Hematopoietic multipotent progenitor cell treated with erythropoietin and hydrocortisone succinate and interleukin-3 and kit ligand, for 15 days (in vitro differentiated cells): ENCODE measurements around the gene ARMC7.
"Not testable (repeated sequence)": the region's sequence is repeated elsewhere in the genome, so short reads cannot be mapped to it uniquely, and the experiment has no call there.

Experiments used
- DNase-seq: peaks from one replicate; pipeline ENCODE4 v3.0.0-alpha.2; 2015; ENCODE audit warnings: low spot score

Gene ARMC7

GRCh38 chr17:75130059-75130631 is 20.4 kb downstream of the ARMC7 start:
- no peak for DNase-seq

GRCh38 chr17:75130632-75131277 is 21.0 kb downstream of the ARMC7 start:
- peak; percentile 66 for DNase-seq

GRCh38 chr17:75131278-75132017 is 21.7 kb downstream of the ARMC7 start, which contains the start of gene NT5C:
NT5C (minus strand) TSS chr17:75131742; CDS start chr17:75131707, 35 bp downstream.
- DNase-seq, result peak; percentile 77

GRCh38 chr17:75132018-75133000 is 22.5 kb downstream of the ARMC7 start:
- DNase-seq, result not testable (repeated sequence)

GRCh38 chr17:75133001-75133400 is 23.2 kb downstream of the ARMC7 start:
- no peak for DNase-seq

GRCh38 chr17:75133607-75134347 is 24.0 kb downstream of the ARMC7 start:
- not testable (repeated sequence) for DNase-seq

- no peak for DNase-seq
These were observed 25.7 kb downstream of the ARMC7 start for GRCh38 chr17:75135452-75135851.

- DNase-seq, result no peak
These were observed 26.2 kb downstream of the ARMC7 start for GRCh38 chr17:75135946-75136345.

GRCh38 chr17:75137762-75138161 is 28.0 kb downstream of the ARMC7 start:
- DNase-seq, result not testable (repeated sequence)

GRCh38 chr17:75138519-75138918 is 28.8 kb downstream of the ARMC7 start:
- no peak for DNase-seq

GRCh38 chr17:75142236-75142971 is 32.6 kb downstream of the ARMC7 start:
- no peak for DNase-seq

GRCh38 chr17:75144816-75145512 is 35.2 kb downstream of the ARMC7 start:
- no peak for DNase-seq

GRCh38 chr17:75146592-75146991 is 36.8 kb downstream of the ARMC7 start:
- no peak for DNase-seq

- DNase-seq, result no peak
These were observed 38.2 kb downstream of the ARMC7 start for GRCh38 chr17:75147878-75148546.

- DNase-seq, result no peak
These were observed 42.2 kb downstream of the ARMC7 start for GRCh38 chr17:75151930-75152329.

GRCh38 chr17:75152523-75152921 is 42.8 kb downstream of the ARMC7 start:
- no peak for DNase-seq

GRCh38 chr17:75152922-75153779 is 43.4 kb downstream of the ARMC7 start:
- no peak for DNase-seq

- DNase-seq, result peak; percentile 40
These were observed 44.0 kb downstream of the ARMC7 start for GRCh38 chr17:75153780-75154194.
